Measurements from ENCODE around the gene NXPH1.

GRCh38 chr7:8462309-8462708 lies 28.9 kb downstream of the NXPH1 start:
- TF ChIP-seq CTCF (IDR thresholded peaks at IDR 0.05; ENCODE audit: low read depth, low read length) (no peak), EZH2phosphoT487 (IDR thresholded peaks at IDR 0.05; ENCODE audit: low read depth) (no peak)

Measured in OCI-LY3 (cell line).